Uterus (tissue), 4 donors: ENCODE measurements around the gene EPHA2. TPM values are rescaled to one million over a fixed set of nuclear protein-coding genes. Genes with fewer than 3 reads are reported as not detected.

Source experiments
- DNase-seq, 2 donors: peaks; one replicate each; pipeline ENCODE4 v3.0.0-alpha.2; 2019 to 2020
- H3K27ac ChIP-seq, 2 donors: fragments of 200-600 bp; sonication (generic); 1 replicate in 1 of 2; 2 replicates in 1 of 2; pipeline ENCODE4 v1.5.1; 2016 to 2018
- H3K27me3 ChIP-seq, 2 donors: fragments of 200-600 bp; sonication (generic); one replicate each; pipeline ENCODE4 v1.5.1; 2018 to 2019; ENCODE audit warnings: control low read depth in 1 of 2
- H3K36me3 ChIP-seq, 2 donors: fragments of 200-600 bp; sonication (generic); one replicate each; pipeline ENCODE4 v1.5.1; 2019; ENCODE audit warnings: control low read depth in 1 of 2
- H3K4me1 ChIP-seq, 2 donors: fragments of 200-600 bp; sonication (generic); one replicate each; pipeline ENCODE4 v1.5.1; 2018 to 2019; ENCODE audit warnings: control low read depth in 1 of 2
- H3K4me3 ChIP-seq, 2 donors: fragments of 200-600 bp; sonication (generic); 1 replicate in 1 of 2; 2 replicates in 1 of 2; pipeline ENCODE4 v1.5.1; 2018 to 2019; ENCODE audit warnings: mild to moderate bottlenecking in 1 of 2
- H3K9me3 ChIP-seq, 2 donors: fragments of 200-600 bp; sonication (generic); one replicate each; pipeline ENCODE4 v1.5.1; 2019; ENCODE audit warnings: control low read depth in 1 of 2
- POLR2A ChIP-seq, 2 donors: fragments of 450-650 bp; IDR thresholded peaks; one replicate each; pipeline ENCODE4 v1.6.1; 2016; ENCODE audit warnings: antibody characterized with exemption in 2 of 2, mild to moderate bottlenecking in 1 of 2, moderate library complexity in 1 of 2
- intact Hi-C: fragments of 100-400 bp; cut with DNase I; formaldehyde crosslinking; loops from one replicate; pipeline ENCODE4 v1.15.1; 2023; ENCODE audit warnings: low total_unique reads
- total RNA-seq, 4 donors: library from RNA; depleted of rRNA in 3 of 4; stranded (reverse); fragments of >200 nt in 3 of 4; gene quantifications; one replicate each; pipeline versions ENCODE4 v1.1.0 to v1.2.4, GENCODE V29; 2014 to 2023
- TF ChIP-seq, protein P1 (sequence below), 4 experiments: fragments of 200-600 bp in 2 of 4; fragments of 450-650 bp in 2 of 4; sonication (generic) in 2 of 4; IDR thresholded peaks; one replicate each; pipeline ENCODE4 v1.5.1; 2016 to 2019; ENCODE audit warnings: antibody characterized with exemption in 4 of 4, mild to moderate bottlenecking in 2 of 4, moderate library complexity in 1 of 4
- donor health status: DM: yes; HTN: yes; CAD: no.

Gene EPHA2
- total RNA-seq, 4 donors from 2014 or later = 2.4 to 32.9 (median 16.3) TPM

DNA sequence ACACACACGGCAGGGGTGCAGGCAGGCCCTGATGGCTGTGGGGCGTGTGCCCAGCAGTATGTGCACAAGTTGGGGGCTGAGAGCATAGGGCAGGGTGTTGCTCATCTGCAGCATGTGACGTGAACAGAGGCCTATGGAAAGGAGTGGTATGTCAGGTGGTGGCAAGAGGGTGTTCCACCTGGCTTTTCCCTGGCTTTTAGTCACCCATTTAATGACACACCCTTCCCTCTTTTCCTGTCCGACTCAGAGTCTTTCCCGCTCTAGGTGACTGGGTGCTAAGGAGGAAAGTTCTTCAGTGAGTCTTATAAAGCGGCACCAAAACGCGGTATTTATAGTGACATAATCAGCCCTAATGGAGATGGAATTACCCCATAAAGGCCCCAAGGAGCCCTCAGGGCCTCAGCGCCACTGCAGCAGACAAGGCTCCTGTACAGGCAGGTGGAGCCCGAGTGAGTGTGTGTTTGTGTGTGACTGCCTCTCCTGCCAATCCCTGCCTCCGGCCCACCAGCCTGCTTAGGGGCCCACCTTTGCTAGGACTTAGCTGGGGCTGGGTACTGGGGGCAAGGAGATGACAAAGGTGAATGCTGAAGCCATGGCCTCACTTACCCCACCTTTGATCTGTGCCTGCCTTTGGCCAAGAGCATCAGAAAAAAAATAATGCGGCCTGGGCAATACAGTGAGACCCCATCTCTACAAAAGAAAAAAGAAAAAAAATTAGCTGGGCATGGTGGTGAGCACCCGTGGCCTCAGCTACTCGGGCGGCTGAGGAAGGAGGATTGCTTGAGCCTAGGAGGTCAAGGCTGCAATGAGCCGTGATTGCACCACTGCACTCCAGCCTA lies 3.3 kb upstream of the EPHA2 start:
- no peak overlapping the region for H3K4me3 ChIP-seq
- intact Hi-C loops = no loop called here
- H3K4me1 ChIP-seq = no peaks in the 10 kb centered on the region
- H3K27me3 ChIP-seq = no peaks in the 10 kb centered on the region
- no peak overlapping the region for H3K27ac ChIP-seq
- DNase-seq = no peak
- TF ChIP-seq, protein P1, sequence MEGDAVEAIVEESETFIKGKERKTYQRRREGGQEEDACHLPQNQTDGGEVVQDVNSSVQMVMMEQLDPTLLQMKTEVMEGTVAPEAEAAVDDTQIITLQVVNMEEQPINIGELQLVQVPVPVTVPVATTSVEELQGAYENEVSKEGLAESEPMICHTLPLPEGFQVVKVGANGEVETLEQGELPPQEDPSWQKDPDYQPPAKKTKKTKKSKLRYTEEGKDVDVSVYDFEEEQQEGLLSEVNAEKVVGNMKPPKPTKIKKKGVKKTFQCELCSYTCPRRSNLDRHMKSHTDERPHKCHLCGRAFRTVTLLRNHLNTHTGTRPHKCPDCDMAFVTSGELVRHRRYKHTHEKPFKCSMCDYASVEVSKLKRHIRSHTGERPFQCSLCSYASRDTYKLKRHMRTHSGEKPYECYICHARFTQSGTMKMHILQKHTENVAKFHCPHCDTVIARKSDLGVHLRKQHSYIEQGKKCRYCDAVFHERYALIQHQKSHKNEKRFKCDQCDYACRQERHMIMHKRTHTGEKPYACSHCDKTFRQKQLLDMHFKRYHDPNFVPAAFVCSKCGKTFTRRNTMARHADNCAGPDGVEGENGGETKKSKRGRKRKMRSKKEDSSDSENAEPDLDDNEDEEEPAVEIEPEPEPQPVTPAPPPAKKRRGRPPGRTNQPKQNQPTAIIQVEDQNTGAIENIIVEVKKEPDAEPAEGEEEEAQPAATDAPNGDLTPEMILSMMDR (IDR thresholded peaks at IDR 0.05) = no peak
- no peak for TF ChIP-seq POLR2A (IDR thresholded peaks at IDR 0.05)
- no peaks in the 10 kb centered on the region for H3K9me3 ChIP-seq
- no peaks in the 10 kb centered on the region for H3K36me3 ChIP-seq

DNA sequence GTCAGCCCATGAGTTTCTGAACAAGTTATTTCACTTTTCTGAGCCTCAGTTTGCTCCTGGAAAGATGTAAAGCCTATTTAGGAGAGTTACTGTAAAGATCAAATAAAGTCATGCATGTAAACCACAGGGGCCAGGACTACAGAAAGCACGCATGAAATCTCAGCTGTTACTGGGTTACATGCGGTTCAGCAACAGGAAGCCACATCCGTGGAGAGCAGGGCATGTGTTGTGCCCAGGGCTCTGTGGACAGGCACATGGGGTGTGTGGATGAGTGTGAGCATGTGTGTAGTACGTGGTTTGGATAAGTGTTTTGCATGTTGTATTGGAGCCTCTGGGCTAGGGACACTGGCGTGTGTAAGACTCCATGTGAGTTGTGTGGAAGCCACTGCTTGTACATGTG lies 2.2 kb upstream of the EPHA2 start:
- no peak overlapping the region for H3K27ac ChIP-seq
- H3K4me1 ChIP-seq = peaks cover 0 to 8% of the 10 kb centered on the region in 2 donors
- H3K27me3 ChIP-seq = no peaks in the 10 kb centered on the region
- intact Hi-C loops = no loop called here
- H3K9me3 ChIP-seq = no peaks in the 10 kb centered on the region
- DNase-seq = no peak
- no peak overlapping the region for H3K4me3 ChIP-seq
- H3K36me3 ChIP-seq = no peaks in the 10 kb centered on the region
- no peak for TF ChIP-seq POLR2A (IDR thresholded peaks at IDR 0.05)
- TF ChIP-seq, protein P1 (IDR thresholded peaks at IDR 0.05) = no peak

DNA sequence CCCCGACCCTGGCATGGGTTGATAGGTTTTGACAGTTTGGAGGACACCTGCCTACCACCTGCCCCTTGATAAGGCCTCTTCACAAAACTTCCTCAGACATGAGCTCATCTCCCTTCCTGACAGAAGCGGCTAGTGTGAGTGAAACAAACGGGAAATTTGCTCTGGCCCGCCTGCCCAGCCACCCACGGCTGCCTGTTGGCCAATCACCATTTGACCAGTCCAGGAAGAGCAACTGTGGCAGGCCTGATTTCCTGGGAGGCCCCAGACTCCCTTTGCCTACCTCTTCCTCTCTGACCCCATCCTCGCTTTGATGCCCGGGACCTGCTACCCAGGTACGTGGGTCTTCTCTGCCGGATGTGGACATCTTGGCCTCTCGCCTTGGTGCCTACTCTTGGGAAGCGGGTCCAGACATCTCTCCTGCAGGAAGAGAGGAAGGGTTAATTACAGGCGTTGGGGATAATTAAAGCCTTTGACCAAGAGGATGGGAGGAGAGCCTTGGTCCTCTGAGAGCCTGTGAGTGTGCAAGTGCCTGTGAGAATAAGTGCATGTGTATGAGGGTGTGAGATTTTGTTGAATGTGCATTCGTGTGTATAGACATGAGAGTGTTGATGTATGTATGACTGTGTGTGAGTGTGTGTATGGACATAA lies 1.1 kb upstream of the EPHA2 start:
- Histone ChIP-seq H3K4me1 (peaks cover 0 to 11% of the 10 kb centered on the region in 2 donors), H3K9me3 (no peaks in the 10 kb centered on the region), H3K27me3 (no peaks in the 10 kb centered on the region), H3K36me3 (no peaks in the 10 kb centered on the region), H3K4me3 (no peak overlapping the region), H3K27ac (peak overlapping the region; percentile 92 to 98)
- intact Hi-C loops = no loop called here
- no peak for DNase-seq
- TF ChIP-seq POLR2A (IDR thresholded peaks at IDR 0.05) = no peak
- TF ChIP-seq, protein P1 (IDR thresholded peaks at IDR 0.05) = no peak

DNA sequence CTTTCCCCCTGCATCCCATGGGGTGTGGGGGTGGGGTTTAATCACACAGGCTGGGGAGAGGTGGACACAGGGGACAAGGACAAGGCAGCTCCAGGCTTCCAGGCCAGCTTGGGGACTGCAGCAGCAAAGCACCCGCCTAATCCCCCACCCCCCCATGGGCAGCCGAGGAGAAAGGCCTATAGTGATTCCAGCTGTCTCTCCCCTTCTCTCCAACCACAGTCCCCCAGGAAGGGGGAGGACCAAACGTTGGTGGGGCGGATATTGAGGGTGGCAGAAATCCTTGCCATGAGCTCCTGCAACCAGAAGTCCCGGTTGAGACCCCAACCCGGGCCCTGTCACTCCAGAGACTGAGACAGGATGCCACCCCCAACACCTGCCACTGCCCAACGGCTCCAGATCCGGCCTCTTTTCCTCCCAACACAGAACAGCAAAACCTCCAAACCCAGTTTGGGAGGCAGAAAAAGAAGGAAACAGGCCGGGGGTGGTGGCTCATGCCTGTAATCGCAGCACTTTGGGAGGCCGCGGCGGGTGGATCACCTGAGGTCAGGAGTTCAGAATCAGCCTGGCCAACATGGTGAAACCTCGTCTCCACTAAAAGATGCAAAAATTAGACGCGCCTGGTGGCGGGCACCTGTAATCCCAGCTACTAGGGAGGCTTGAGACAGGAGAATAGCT lies 1.7 kb downstream of the EPHA2 start:
- H3K27ac ChIP-seq = peak overlapping the region; percentile 92 to 98
- intact Hi-C loops = no loop called here
- no peak for DNase-seq

More for the DNA sequence above, 1.7 kb downstream of the EPHA2 start:
- no peaks in the 10 kb centered on the region for H3K9me3 ChIP-seq
- H3K36me3 ChIP-seq = no peaks in the 10 kb centered on the region
- H3K27me3 ChIP-seq = no peaks in the 10 kb centered on the region
- H3K4me3 ChIP-seq = peak overlapping the region; percentile 59 to 82
- no peak for TF ChIP-seq POLR2A (IDR thresholded peaks at IDR 0.05)
- TF ChIP-seq, protein P1 (IDR thresholded peaks at IDR 0.05) = no peak
- peaks cover 0 to 11% of the 10 kb centered on the region in 2 donors for H3K4me1 ChIP-seq
